ENCODE data around the gene LRCH4. TPM values are rescaled to one million over a fixed set of nuclear protein-coding genes. Genes with fewer than 3 reads are reported as not detected.
"Not testable (repeated sequence)": the region's sequence is repeated elsewhere in the genome, so short reads cannot be mapped to it uniquely, and the experiment has no call there.

LRCH4 gene
- total RNA-seq, 4 donors from 2014 or later = 42.0 to 82.2 (median 63.7) TPM

GRCh38 chr7:100532165-100533022, 53.5 kb downstream of the LRCH4 start:
- TF ChIP-seq POLR2A (IDR thresholded peaks at IDR 0.05) = no peak
- no peak for TF ChIP-seq CTCF (IDR thresholded peaks at IDR 0.05)
- DNase-seq (ENCODE audit: low spot score in 2 of 2) = no peak
- WGBS, 2 donors = 90 to 91% methylated on average over 14 of the region's 14 CpGs
- no peak overlapping the region for H3K4me3 ChIP-seq (ENCODE audit: low read depth, poor library complexity, severe bottlenecking)
- intact Hi-C loops (cut with DNase I; ENCODE audit: low total_unique reads) = no loop called here

- intact Hi-C loops (cut with DNase I; ENCODE audit: low total_unique reads); DNase-seq (ENCODE audit: low spot score in 2 of 2); H3K4me3 ChIP-seq (ENCODE audit: low read depth, poor library complexity, severe bottlenecking): not testable (repeated sequence)
- WGBS, 2 donors = 81 to 82% methylated on average over 12 of the region's 12 CpGs
Observed at GRCh38 chr7:100528108-100528866, 57.6 kb downstream of the LRCH4 start.

Other genes starting within 250 kb of the LRCH4 start
- 10 to 100 TPM; 33.3 to 86.8 (median 47.3) TPM for gene PILRB, start 228.0 kb downstream of the LRCH4 start, total RNA-seq
- 1 to 10 TPM; 2.2 to 4.6 (median 3.4) TPM for gene PILRA, start 212.6 kb downstream of the LRCH4 start, total RNA-seq
- gene ZCWPW1, start 157.4 kb downstream of the LRCH4 start, total RNA-seq = 1 to 10 TPM; 2.2 to 6.3 (median 4.6) TPM
- 10 to 100 TPM; 26.1 to 54.4 (median 37.4) TPM for gene MEPCE, start 156.3 kb downstream of the LRCH4 start, total RNA-seq
- gene PPP1R35, start 149.6 kb downstream of the LRCH4 start, total RNA-seq = 10 to 100 TPM; 26.3 to 63.2 (median 46.6) TPM
- gene SPACDR, start 121.9 kb downstream of the LRCH4 start, total RNA-seq = 1 to 10 TPM in 1 of 4 donors, under 1 TPM in 1, not detected in 2; 0.26 to 1.5 TPM
- 10 to 100 TPM; 57.3 to 97.7 (median 68.0) TPM for gene TSC22D4, start 106.9 kb downstream of the LRCH4 start, total RNA-seq
- 1 to 10 TPM in 3 of 4 donors, under 1 TPM in 1; 0.39 to 2.1 (median 1.5) TPM for gene NYAP1, start 102.2 kb downstream of the LRCH4 start, total RNA-seq
- 10 to 100 TPM; 47.1 to 62.7 (median 58.6) TPM for gene AGFG2, start 46.9 kb downstream of the LRCH4 start, total RNA-seq
- gene SAP25, start 12.2 kb downstream of the LRCH4 start, total RNA-seq = 1 to 10 TPM in 2 of 4 donors, not detected in 2; 1.3 to 1.7 TPM
- gene FBXO24, start 199 bp upstream of the LRCH4 start, total RNA-seq = 1 to 10 TPM in 2 of 4 donors, under 1 TPM in 2; 0.15 to 4.3 (median 0.99) TPM
- gene PCOLCE, start 16.2 kb upstream of the LRCH4 start, total RNA-seq = 10 to 100 TPM in 1 of 4 donors, 1 to 10 TPM in 3; 4.9 to 47.6 (median 7.3) TPM
- 10 to 100 TPM; 22.3 to 33.5 (median 26.9) TPM for gene MOSPD3, start 26.4 kb upstream of the LRCH4 start, total RNA-seq
- gene TFR2, start 55.4 kb upstream of the LRCH4 start, total RNA-seq = 1 to 10 TPM; 1.3 to 3.4 (median 1.6) TPM
- not detected for gene ACTL6B, start 70.3 kb upstream of the LRCH4 start, total RNA-seq
- 100 to 1,000 TPM; 309 to 439 (median 353) TPM for gene GNB2, start 87.6 kb upstream of the LRCH4 start, total RNA-seq
- gene GIGYF1, start 108.1 kb upstream of the LRCH4 start, total RNA-seq = 10 to 100 TPM; 34.9 to 56.6 (median 40.0) TPM
- 10 to 100 TPM; 51.3 to 72.7 (median 70.3) TPM for gene POP7, start 120.0 kb upstream of the LRCH4 start, total RNA-seq
- gene EPO, start 134.3 kb upstream of the LRCH4 start, total RNA-seq = under 1 TPM in 2 of 4 donors, not detected in 2; 0.17 to 0.25 TPM
- gene ZAN, start 147.5 kb upstream of the LRCH4 start, total RNA-seq = under 1 TPM; 0.04 to 0.16 (median 0.06) TPM
- gene EPHB4, start 241.4 kb upstream of the LRCH4 start, total RNA-seq = 10 to 100 TPM; 51.1 to 72.2 (median 60.9) TPM

Measured in lower leg skin (tissue), 4 donors.